GM19467 (cell line): ENCODE measurements around the gene CACNG6.
"Not testable (repeated sequence)": the region's sequence is repeated elsewhere in the genome, so short reads cannot be mapped to it uniquely, and the experiment has no call there.

ENCODE experiments used
- ATAC-seq: cut with Tn5 transposase; IDR thresholded peaks from one replicate; pipeline ENCODE4 v1.9.1; 2021; ENCODE audit warnings: mild to moderate bottlenecking, moderate library complexity; ENCODE audit not compliant: unreplicated experiment

The CACNG6 gene, protein sequence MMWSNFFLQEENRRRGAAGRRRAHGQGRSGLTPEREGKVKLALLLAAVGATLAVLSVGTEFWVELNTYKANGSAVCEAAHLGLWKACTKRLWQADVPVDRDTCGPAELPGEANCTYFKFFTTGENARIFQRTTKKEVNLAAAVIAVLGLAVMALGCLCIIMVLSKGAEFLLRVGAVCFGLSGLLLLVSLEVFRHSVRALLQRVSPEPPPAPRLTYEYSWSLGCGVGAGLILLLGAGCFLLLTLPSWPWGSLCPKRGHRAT

GRCh38 chr19:53991224-53992113 lies at the start of gene CACNG6:
Gene CACNG6 (plus strand): TSS chr19:53991637. CDS start chr19:53992878, 1,241 bp downstream.
- no peak for ATAC-seq

GRCh38 chr19:53942001-53942786 lies 49.2 kb upstream of the CACNG6 start:
- ATAC-seq: no peak

- no peak for ATAC-seq
Measured at GRCh38 chr19:53944416-53944815, 47.0 kb upstream of the CACNG6 start.

DNA sequence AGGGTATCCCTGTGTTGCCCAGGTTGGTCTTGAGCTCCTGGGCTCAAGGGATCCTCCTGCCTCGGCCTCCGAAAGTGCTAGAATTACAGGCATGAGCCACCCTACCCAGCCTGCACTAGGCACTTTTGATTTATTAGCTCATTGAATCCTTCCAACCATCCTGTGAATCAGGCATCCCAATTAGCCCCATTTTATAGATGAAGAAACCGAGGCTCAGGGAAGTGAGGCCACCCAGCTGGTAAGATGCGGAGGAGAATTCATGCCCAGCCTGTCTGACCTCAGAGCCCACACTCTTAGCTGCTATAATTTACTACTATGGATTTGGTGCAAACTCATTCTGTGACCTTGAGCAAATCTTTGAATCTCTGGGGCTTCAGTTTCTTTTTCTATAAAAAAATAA lies 46.5 kb upstream of the CACNG6 start:
- no peak for ATAC-seq

- ATAC-seq: no peak
Measured at GRCh38 chr19:53945441-53945840, 46.0 kb upstream of the CACNG6 start.

DNA sequence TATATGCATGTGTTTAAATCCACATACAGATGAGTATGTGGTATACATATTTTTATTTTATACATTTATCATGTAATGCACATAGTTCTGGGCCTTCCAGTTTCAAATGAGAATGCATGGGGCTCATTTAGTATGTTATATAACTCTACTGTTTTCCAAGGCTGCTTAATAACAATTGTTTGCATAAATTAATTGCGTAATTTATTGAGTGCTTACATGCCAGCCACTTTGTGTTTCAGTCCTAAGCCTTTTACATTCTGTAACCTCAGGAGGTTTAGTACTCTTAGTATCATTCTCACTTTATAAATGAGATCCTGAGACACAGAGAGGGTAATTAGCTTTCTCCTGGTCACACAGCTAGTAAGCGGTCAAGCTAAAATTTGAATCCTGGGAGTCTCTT lies 45.4 kb upstream of the CACNG6 start:
- ATAC-seq: no peak

DNA sequence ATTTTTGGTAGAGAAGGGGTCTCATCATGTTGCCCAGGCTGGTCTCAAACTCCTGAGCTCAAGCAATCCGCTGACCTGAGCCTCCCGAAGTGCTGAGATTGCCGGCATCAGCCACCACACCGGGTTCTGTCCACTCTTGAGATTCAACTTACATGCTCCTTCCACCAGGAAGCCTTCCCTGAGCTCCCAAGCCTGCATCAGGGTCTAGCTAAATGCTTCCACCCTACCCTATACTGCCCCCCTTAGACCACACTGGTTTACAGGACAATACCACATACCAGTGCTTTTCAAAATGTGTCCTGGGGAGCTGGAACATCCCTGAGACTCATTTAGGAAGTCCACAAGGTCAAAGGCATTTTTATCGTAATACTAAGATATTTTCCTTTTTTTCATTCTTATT lies 43.8 kb upstream of the CACNG6 start:
- ATAC-seq: no peak

GRCh38 chr19:53948611-53949010 lies 42.8 kb upstream of the CACNG6 start:
- not testable (repeated sequence) for ATAC-seq

DNA sequence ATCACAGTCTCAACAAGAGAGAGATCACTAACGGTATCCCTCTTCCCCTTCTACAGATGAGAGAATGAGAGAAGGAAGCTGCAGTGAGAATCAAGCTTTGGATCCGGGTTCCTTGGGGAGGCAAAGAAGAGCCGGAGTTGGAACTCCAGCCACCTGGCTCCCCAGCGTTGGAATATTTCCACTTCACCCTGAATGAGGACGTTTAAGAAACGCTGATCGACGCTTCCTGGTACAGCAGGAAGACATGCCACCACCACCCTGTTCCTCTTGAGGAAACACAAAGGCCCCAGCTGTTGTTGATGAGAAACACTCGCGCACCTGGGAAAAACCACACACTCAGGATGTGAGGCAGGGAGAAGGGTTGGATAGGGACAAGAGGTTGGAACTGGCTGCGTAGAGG lies 40.0 kb upstream of the CACNG6 start:
- no peak for ATAC-seq

- ATAC-seq: no peak
Measured at GRCh38 chr19:53951947-53952346, 39.5 kb upstream of the CACNG6 start.

GRCh38 chr19:53953383-53953782 lies 38.1 kb upstream of the CACNG6 start:
- ATAC-seq: no peak

- ATAC-seq: no peak
Measured at GRCh38 chr19:53957448-53958167, 33.8 kb upstream of the CACNG6 start.

- no peak for ATAC-seq
Measured at GRCh38 chr19:53958168-53958571, 33.3 kb upstream of the CACNG6 start.

GRCh38 chr19:53958823-53959757 lies 32.3 kb upstream of the CACNG6 start:
- ATAC-seq: no peak

- ATAC-seq: no peak
Measured at GRCh38 chr19:53960187-53960586, 31.2 kb upstream of the CACNG6 start.

DNA sequence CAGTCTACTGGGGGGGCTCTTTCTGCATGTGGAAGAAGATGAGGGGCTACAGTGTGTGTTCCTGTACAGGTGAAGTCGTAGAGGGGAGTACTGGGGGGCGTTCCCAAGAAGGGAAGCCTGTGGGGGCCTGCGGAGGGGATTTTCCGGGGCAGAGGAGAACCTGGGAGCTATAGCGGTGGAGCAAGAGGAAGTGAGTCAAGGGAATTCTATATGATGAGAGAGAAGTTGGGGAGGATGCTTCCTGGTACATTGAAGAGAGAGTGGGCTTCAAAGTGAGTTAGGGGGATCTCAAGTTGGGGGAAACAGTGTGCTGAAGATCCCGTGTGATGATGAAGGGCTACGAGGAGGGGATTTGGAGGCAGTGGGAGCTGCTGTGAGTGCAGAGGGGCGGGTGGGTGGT lies 30.6 kb upstream of the CACNG6 start:
- ATAC-seq: no peak

DNA sequence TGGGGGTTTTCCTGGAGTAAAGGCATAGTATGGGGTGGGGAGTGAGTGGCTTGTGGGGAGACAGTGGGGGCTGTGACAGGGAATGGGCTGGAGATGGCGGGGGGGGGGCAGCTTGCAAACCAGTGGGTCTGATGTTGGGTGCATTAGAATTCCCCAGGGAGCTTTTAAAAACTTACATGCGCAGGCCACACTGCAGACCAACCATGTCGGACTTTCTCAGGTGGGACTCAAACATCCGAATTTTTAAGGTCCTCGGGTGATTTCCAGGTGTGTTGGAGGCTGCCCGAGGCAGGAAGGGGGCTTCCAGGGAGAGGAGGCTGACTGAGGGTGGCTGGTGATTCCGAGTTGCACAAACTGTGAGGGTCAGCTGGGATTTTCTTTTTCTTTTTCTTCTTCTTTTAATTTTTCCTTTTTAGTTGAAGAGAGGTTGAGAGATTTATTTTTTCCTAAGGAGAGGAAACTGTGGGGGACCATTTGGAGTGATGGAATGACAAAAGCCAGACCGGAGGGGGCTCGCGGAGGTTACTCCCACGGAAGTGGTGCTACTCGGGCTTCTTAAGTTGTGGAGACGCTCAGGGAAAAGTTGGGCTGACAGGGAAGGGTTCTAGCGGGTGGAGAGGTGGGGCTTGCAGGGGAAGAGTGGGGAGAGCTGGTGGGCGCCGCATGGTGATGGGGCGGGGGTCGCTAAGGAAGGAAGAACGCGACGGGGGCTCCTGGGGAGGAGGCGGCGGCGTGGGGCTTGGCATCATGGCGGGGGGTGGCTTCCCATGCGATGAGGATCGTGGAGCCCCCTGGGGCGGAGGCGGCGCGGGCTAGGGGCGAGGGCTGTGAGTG lies 29.7 kb upstream of the CACNG6 start:
- no peak for ATAC-seq

GRCh38 chr19:53962887-53963431 lies 28.5 kb upstream of the CACNG6 start, which contains the start of gene CACNG8:
Gene CACNG8 (plus strand): TSS chr19:53962937.
- ATAC-seq: no peak
